NCI-H446 treated with DMSO at 0.1 percent for 48 hours (cell line): ENCODE results near the gene MCTP1.

Source experiments
- DNase-seq: peaks from one replicate; lab custom pipeline; 2025; lab: John Stamatoyannopoulos, UW

Gene MCTP1

GRCh38 chr5:95114305-95114704 lies 170.6 kb downstream of the MCTP1 start:
- no peak for DNase-seq

GRCh38 chr5:95113489-95113888 lies 171.4 kb downstream of the MCTP1 start:
- no peak for DNase-seq

DNA sequence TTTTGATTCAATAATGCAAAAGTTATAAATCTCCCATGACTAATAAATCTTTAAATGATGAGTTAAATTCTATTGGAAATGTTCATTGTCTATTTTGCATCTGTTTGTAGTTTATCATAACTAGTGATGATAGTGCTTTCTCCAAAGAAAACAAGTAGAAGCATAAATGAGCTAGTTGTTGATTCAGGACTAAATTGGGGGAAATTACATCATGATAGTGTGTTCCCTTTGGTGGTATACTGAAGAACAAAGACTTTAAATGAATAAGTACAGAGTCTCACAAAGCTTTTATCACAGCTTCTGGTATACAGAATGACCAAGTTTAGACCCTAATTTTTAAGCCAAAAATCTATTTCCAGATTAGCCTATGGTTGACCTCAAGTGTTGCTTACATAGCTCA lies 173.8 kb downstream of the MCTP1 start:
- DNase-seq = no peak

DNA sequence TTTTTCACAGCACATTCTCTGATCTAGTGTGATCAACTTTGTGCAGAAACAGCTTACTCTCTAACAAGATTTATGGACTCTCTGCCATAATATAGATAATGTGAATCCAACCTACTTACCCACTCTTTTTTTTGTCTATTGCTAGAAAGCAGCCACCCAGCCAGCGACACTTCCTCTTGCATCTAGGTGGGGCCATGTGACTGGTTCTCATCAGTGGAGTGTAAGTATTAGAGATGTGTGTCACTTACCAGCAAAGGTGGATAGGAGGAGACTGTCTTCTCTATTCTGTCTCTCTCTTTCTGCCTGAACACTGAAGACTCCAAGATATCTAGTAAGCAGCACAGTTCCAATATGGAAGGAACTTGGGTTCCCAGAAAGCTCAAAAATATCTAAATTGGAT lies 174.8 kb downstream of the MCTP1 start:
- DNase-seq = no peak

DNA sequence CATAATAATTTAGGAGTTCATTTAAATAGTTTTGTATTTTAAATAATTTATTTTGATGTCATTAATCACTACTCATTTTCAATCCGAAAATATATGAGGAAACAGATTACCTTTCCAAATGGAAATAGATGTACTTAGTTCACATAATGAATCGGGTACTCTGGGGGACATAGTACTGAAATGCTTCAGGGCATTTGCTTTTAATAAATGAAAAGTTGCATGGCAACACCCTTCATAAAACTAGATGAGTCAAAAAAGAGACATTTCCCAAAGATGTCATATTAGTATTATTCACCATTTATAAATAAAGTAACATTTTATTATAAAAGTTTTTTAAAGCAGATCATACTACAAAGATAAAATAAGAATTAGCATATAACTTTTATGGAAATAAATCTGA lies 177.8 kb downstream of the MCTP1 start:
- no peak for DNase-seq

DNA sequence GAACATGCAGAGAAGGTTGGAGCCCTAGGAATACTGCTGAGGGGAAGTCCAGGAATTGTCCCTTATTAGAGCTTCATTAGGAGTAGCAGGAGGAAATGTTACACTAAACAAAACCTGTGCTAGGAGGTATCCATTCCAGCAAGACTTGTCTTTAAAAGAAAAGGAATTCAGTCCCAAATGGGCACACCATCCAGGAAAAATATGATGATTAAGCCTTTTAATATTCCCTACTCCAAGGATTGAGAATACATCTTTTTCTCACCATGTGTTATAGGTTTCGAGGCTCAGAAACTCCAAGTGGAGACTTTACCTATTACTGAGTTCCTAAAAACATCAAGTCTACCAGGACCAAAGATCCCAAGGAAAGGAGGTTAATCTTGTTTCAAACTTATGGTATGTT lies 179.3 kb downstream of the MCTP1 start:
- no peak for DNase-seq

DNA sequence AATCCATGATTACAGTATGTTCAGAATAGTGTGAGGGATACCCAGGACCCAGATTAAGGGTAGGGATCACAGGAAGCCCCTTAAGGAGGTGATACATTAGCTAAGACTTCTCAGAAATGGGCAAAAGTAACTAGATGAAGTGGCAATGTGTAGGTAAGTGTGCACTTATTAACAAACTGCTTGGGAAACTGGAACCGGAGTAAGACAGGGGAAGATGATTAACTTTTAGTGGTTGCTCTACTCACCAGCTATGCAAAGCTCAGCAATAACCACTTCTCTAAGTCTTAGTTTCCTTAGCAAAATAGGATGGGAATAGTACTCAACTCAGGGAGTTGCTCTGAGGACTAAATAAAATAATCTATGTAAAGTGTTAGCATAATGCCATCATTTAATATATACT lies 182.2 kb downstream of the MCTP1 start:
- DNase-seq = no peak

DNA sequence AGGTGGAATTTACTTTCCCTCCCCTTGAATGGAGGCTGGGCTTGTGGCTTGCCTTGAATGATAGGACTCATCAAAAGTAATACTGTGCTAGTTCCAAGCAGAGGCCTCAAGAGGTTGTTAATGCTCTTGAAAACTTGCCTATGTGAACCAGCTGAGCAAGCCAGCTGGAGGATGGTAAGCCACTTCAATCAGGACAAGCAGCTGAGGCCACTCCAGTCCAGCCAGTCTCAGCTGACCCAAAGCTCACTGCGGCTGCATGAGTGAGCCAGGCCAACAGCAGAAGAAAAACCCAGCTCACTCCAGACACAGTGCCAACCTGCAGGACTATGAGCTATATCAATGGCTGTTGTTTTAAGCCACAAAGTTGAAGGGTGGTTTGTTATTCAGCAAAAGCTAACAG lies 182.8 kb downstream of the MCTP1 start:
- no peak for DNase-seq

DNA sequence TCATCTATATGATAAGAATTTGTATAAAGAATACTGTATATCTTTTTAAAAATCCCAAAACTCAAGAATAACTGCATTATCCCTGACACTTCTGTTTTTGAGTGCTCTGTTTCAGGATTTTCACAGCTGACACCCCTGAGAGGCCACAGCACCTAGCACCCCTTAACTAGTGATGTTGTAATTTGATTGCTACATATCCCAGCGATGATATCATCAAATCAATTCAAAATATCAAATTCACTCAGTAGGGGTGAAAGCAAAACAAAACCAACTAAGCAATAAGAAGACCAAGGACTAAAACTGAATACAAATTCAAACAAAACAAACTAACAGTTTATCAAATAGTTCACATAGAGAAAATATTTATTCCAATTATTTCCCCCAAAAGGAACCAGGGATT lies 184.3 kb downstream of the MCTP1 start:
- DNase-seq = no peak

DNA sequence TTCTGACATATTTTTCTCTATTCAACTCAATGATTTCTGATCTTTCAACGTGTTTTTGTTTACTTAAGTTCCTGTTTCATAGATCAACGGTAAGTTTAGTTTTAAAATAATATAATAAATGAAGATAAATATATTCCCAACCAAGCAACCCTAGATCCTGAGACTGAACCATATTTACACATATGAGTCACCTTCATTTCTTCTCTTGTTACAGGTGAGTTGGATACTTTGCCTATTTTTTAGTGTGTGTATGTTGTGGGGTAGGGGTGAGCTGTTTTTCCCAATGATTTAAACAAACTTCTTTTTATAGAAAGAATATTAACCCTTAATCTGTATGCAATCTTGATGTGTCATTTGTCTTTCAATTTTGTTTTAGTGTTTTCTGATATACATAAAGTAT lies 186.9 kb downstream of the MCTP1 start:
- DNase-seq = no peak

DNA sequence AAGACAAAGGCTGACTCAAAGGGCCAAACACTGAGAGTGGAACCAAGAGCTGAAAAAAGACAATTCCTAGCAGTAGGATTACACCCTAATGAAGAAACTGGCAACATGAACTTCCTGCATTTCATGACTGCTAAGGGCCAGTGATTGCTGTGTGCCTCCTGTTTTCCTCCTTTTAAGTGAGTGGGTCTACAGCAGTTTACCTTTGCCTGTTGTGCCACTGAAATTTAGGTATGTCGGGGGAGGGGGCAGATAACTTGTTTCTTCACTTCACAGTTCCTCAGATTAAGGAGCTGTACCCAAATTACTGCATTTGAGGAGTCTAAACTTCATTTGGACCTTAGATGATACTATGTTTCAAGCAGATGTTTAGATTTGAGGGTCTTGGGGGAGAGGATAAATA lies 191.7 kb downstream of the MCTP1 start:
- no peak for DNase-seq

GRCh38 chr5:95090774-95091173 lies 194.1 kb downstream of the MCTP1 start:
- no peak for DNase-seq

GRCh38 chr5:95087816-95088317 lies 197.0 kb downstream of the MCTP1 start:
- DNase-seq = no peak

DNA sequence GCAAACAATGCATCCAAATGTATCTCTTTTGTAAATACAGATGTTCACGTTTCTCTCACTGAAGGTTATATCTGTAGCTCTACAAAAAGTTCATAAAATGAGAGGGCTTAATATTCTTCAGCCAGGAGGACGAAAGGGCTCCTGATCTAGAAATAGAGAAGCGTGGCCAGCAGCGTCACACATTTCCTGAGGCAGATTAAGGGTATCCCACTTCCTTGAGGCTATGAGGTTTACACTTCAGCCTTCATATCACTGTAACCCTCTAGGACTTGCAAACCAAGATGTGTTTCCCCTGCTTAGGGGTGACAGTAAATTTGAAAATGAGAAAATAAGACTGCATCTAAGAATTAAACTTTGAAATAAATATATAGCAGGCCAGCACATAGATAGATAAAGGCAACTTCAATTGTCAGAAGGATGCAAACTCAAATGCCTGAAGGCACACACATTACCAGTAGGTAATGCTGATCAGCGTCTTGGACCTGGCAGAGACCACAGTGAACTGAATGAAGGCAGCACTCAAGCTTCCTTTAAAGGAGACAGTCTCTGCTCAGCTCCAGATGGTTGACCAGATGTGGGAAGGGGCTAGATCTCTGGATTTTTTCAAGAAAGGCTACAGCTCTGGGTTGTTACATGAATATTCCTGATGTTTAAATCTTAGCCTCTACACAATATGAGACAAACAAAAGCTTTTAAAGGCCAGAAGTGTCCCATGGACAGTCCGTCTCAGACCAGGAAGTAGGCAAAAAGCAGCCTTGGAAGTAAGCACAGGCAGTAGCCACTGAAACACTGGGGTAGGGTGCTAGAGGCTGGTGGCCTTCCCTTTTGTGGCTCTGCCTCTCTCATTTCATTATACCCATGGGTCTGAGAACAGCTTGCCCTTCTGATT lies 197.7 kb downstream of the MCTP1 start:
- no peak for DNase-seq

DNA sequence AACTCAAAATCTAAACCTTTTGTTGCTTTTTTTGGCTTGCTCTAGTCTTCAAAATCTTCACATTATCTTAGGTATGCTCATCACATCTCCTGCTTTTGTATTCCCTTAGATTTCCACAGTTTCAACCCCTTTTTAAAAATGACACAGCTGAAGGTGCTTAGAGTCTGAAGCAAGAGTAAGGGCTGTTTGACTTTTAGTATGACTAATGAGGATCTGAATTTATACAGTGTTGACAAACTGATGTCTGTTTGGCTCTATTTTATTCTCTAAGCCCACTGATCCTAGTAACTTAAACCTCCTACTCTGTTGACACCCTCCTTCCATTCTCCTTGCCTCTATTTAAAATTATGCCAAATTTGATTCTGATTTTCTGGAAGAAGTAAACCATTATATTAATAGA lies 200.1 kb downstream of the MCTP1 start:
- no peak for DNase-seq

- DNase-seq = no peak
Observed at GRCh38 chr5:95083606-95084005, 201.3 kb downstream of the MCTP1 start.

GRCh38 chr5:95081982-95082381 lies 202.9 kb downstream of the MCTP1 start:
- DNase-seq = no peak

GRCh38 chr5:95081500-95081960 lies 203.4 kb downstream of the MCTP1 start:
- no peak for DNase-seq

- no peak for DNase-seq
Observed at GRCh38 chr5:95080441-95080840, 204.5 kb downstream of the MCTP1 start.

DNA sequence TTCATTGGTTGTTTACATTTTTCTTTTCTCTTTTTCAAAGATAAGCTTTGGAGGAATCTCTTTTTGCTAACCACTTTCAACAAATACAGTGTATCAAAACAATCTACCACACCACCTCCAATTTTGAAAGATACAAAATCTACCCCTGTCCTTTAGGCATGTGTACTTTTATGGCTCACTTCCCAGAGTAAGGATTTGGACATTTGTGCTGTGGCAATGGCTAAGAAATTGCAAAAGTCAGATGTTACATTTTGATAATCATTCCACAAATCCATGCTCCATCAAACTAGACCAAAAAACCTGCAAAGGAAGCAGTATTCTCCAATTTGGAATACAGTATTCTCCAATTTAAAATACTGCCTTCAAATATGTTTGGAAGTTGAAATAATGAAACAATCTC lies 204.9 kb downstream of the MCTP1 start:
- no peak for DNase-seq

- DNase-seq = no peak
Observed at GRCh38 chr5:95078868-95079267, 206.0 kb downstream of the MCTP1 start.

DNA sequence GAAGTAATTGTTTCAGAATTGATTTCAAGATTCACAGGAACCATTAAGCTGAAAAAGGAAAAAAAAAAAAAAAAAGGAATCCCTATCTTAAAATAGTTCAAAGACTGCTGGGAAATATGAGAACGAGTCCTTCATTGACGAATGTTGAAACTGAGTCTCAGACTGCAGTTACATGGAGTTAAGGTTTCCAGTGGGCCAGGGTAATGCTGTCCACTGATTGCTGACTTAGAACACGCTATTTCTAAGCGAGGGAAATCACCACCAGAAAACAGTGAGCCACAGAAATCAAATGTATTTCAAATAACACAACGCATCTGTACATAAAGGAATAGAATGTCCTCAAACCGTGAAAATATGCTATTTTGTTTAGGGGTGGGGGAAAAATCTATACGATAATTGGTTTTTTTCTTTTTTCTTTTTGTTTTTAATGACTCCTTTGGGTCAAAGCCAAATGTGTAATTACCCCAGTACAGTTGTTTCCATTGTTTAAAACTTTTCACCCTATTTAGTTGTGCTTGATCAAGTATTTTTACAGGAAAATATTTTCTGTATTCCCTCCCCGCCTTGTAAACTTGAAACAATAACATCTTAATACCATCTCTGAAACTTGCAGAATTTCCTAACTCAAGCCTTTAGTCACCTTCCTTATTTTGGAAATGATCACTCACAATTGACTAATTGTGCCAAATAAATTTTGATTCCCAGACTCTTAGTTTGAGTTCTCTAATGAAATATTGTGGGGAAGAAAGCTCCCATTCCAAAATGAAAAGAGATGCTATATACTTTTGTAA lies 208.3 kb downstream of the MCTP1 start:
- DNase-seq = no peak

- no peak for DNase-seq
Observed at GRCh38 chr5:95075111-95075510, 209.8 kb downstream of the MCTP1 start.
